NCI-H1694 (cell line): Measurements from ENCODE around the gene PPP4R3B.
"Not testable (repeated sequence)": the region's sequence is repeated elsewhere in the genome, so short reads cannot be mapped to it uniquely, and the experiment has no call there.

ENCODE experiments used
- DNase-seq: peaks from one replicate; lab custom pipeline; 2025; lab: John Stamatoyannopoulos, UW

Gene PPP4R3B

DNA sequence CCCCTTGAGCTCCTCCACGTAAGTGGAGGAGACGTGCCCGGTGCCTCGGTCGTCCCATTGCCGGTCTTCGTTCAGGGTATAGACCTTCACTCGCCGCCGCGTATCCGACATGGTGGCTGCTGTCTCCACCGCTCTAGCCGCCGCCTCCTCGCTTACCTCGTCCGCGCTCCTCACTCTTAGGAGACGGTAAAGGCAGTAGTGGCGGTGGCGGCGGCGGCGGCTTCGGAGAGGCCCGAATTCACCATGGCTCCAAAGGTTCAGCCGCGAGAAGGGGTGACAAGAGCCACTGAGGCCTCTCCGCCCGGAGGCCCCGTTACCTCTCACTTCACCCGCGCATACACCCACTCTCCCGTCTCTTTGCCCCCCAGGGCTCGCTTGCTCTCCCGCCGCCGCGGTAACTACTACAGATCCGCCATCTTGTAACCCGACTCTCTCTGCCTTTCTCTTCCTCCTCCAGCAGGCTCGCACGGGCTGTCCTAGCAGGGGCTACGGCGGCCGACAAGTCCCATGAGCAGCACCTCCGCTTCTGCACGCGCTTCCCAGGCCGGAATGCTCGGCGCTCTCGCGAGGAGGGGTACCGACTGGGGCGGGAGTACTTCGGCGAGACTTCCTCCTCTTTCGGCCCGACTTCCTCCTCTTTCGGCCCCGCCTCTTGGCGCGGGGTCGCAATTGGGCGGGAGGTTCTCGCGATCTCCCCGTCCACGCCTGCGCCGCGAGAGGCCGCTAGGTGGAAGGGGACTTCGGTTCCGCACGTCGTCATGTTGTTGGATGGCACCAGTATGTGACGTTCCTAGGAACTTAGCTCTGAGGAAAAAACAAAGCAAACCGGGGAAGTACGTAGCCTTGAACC is at the start of gene PPP4R3B:
Gene PPP4R3B (minus strand): TSS at position 448 of the 850 bp plus-strand sequence. CDS start 337 bp downstream, at position 111.
- DNase-seq: peak; percentile 99

DNA sequence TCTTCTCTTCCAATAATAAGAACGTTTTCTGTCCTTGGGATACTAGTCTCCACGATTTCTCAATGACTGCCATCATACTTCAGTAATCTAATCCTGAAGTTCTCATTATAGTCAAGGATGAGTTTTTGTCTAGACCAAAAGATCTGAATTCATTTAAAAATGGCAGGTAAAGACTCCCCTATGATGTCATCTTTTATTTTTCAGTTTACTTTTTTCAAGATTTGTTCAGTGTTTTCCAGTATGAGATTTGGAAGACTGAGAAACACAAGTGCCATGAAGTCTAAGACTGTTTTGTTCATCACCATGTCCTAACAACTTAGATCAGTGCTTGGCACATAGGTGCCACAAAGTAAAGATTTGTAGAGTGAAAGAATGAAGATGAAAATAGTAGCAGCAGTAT is 35.8 kb upstream of the PPP4R3B start:
- no peak for DNase-seq

DNA sequence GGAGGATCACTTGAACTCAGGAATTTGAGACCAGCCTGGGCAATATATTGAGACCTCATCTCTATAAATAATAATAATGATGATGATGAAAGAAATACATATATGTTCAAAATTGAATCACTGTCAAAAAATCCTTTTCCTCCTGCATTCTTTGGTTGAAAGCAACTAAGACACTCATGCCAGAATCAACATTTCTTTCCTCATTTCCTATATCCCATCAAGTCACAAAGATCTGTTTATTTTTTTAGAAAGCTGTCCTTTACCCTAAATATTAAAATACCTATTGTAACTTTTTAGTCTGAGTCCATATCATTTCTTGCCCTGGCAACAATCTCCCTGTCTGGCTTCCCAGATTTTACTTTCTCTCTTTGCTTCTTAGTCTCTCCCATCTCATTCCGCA is 31.8 kb upstream of the PPP4R3B start:
- DNase-seq: no peak

DNA sequence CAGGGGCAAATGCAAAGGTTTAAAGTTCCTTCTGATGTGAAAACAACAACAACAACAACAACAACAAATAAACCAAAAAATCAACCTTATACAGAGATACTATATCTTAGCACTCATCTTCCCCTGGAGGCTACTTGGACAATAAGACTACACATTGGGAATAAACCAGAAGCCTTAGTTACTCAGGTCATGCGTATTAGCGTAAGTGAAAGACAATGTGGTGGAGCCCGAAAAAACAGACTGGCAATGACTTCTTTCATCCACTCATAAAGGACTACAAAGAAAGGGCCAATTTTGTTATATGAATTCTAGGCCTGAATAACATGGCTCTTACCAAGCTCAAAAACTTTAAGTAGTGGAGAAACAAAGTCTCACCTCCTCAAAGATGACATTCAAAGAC is 19.4 kb upstream of the PPP4R3B start:
- DNase-seq: no peak

DNA sequence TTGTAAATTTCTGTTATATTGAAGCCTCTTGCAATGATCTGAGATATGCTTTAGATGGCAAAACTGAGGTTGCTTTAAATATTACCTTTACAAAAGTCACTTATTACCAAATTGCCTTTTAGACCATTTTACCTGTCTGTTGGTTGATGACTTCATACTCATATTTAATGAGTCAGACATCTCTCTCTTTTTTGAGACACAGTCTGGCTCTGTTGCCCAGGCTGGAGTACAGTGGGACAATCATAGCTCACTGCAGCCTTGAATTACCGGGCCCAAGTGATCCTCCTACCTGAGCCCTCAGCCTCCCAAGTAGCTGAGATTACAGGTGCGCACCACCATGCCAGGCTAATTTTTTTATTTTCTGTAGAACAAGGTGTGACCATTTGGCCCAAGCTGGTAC is 11.5 kb upstream of the PPP4R3B start:
- no peak for DNase-seq

DNA sequence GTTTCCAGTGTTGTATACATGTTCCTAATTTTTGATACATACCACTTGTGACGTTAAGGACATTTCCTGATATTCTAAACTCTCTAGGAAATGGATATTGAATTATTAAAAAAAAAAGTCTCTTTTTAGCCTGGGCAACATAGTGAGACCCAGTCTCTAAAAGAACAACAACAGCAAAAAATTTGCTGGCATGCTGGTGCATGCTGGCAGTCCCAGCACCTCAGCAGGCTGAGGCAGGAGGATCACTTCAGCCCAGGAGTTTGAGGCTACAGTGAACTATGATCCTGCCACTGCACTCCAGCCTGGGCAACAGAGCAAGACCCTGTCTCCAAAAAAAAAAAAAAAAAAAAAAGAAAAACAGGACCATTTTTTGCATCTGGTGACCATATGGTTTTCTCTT is 10.5 kb upstream of the PPP4R3B start:
- DNase-seq: no peak

DNA sequence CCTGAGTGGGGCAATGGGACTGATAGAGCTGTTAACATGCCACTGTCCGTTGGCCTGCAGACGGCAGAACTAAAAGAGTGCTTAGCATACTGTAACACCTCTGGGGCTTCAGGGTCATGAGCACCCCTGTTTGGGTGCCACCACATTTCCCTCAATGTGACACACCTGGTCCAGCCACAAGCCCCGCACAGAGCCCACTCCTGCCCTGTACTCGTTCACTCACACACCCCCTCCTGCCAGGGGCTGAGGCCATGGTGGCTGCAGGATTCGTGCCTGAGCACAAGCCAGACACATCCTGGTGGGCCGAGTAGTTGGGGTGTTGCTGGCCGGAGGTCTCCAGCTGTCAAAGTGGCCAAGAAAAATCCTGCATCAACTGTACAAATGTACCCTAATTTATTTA is 4.4 kb upstream of the PPP4R3B start:
- no peak for DNase-seq

DNA sequence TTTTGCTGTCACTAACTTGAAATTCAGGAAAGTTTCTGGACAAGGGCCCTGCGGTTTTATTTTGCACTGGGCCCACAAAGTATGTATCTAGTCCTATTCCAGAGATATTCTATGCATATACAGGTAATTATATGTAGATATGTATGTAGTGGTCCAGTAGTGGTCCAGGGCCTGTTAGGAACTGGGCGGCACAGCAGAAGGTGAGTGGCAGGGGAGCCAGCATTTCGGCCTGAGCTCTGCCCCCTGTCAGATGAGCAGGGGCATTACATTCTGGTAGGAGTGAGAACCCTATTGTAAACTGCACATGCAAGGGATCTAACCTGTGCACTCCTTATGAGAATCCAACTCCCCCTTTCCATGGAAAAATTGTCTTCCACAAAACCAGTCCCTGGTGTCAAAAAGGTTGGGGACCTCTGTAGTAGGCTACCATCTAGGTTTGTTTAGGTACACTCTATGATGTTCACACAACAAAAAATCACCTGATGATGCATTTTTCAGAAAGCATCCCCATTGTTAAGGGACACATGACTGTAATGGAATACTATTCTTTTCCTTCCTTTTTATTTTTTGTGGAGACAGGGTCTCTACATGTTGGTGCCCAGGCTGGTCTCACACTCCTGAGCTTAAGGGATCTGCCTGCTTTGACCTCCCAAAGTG is 2.8 kb upstream of the PPP4R3B start:
- peak; percentile 7 for DNase-seq

DNA sequence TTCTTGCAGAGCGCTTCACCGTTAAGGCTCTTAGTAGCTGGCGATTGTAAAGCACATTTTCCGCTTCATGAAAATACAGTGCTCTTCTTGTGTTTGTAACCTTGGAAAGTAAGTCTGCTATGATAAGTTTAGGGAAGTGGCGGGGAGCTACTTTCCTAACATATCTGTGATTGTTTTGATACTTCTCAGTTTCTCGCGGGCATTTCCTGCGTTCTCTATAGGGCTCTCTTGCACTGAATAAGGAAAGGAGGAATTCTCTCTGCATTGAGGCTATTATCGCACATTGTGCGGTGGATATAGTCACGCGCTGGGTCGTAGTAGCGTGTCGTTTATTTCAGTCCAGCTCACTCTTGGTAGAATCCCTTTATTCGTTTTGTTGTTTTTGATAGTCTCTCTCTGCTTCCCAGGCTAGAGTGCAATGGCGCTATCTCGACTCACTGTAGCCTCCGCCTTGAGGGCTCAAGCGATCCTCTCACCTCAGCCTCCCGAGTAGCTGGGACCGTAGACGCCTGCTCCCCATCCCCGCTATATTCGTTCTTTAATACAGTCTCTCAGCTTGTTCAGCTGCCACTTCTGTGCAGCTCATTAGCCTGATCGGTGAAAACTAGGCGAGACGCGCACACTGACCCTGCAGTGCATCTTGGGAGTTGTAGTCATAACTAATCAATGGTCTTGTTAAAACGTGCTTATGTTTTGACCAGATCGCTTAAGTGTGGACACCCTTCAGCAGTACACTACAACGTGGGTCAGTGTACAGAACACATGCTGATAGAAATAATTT is 1.0 kb upstream of the PPP4R3B start:
- DNase-seq: peak; percentile 60

DNA sequence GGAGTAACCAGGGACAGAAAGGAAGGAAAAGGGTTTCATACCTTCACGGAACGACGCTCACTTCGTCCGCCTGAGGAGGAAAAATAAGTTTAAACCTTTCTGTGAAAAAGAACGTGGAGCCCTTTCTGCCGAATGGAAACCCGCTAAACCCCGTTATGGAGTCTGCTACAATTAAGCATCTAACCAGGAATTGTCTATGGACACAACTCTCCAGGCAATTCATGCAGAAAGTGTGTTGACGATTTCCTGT is 528 bp upstream of the PPP4R3B start:
- DNase-seq: peak; percentile 47

DNA sequence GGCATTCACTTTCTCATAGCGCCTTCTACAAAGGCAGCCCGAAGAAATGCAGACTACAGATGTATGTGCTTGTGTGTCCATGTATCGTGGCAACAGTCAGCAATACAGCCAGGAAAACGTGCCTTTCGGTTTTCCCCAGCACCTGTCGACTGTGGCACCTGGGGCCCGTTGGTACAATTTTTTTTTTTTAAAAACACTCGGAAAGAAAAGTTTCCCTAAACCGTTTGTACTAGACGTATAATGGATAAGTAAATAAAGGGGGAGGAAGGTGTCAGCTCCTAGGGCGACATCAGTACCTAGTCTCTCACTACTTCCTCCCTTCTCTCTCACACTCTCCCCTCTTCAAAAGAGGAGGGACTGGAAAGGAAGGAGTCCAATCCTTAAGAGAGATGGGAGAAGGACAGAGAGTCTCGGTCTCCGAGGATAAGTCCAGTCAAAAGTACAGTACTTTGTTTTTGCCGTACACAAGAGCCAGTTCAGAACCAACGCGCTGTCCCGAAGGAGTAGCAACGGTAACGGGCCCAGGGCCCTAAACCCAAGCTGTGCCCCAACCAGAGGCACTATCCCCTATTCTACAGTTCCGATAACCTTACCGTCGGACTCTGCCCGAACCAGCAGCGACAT is 759 bp downstream of the PPP4R3B start:
- DNase-seq: peak; percentile 54

DNA sequence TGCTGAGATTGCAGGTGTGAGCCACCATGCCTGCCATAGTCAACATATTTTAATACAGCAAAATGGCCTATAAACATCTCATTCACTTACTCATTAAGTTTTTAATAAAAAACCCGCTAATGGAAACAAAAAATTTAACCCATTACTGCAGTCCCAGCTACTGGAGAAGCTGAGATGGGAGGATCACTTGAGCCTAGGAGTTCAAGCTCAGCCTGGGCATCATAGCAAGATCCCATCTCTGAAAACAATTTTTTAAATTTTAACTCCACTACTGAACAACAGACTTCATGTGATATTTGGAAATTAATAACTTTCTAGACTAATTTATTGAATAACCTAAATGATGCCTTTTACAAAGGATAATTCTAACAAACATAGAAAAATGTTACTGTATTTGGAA is 5.4 kb downstream of the PPP4R3B start:
- DNase-seq: no peak

DNA sequence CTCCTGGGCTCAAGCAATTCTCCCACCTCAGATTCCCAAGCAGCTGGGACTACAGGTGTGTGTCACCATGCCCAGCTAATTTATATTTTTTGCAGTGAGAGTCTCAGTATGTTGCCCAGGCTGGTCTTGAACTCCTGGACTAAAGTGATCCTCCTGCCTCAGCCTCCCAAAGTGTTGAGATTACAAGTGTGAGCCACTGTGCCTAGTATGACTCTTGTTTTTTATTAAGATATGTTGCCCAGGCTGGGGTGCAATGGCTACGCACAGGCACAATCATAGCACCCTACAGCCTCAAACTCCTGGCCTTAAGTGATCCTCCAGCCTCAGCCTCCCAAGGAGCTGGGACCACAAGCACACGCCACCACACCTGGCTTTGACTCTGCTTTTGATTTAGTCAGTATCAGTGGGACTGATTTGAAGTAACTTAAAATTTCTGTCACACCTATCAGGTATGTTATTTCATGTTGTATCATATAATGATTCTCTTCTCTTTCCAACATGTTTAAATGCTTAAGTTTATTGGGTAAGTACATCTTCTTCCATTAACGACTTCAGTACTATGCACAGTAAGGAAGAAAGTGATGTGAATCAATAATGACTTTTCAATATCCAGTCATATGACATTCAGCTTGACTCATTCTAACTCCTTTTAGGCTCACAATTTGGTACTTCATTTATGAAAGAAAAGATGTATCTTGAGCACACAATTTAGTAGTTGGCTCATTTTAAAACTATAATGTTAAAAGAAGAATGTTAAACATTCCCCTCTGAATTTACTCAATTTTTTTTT is 6.3 kb downstream of the PPP4R3B start:
- DNase-seq: no peak

DNA sequence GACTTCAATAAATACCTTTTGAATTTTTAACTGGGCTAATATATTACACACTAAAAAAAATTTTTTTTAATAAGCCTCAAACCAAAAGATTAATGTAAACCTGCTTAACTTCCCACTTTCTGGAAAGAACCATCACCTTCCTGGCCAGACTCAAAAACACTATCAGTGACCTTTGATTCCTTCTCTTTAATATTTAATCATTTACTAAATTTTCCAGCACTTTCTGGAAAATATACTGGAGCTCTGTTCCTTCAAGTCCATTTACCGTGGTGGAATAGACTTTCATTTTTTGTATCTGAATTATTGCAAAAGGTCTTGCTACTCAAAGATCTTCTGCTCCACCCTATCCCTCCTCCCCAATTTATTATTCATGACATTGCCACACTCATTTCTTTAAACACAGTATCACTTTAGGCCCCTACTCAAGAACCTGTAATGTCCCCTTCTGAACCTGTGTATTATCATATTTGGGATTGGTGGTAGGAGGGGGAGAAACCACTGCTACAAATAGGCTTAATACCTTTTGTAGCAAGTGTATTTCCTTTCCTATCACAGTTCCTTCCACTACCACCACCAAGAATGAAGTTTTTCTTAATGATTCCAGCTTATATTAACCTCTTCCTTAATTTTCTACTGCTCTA is 7.4 kb downstream of the PPP4R3B start:
- DNase-seq: no peak

DNA sequence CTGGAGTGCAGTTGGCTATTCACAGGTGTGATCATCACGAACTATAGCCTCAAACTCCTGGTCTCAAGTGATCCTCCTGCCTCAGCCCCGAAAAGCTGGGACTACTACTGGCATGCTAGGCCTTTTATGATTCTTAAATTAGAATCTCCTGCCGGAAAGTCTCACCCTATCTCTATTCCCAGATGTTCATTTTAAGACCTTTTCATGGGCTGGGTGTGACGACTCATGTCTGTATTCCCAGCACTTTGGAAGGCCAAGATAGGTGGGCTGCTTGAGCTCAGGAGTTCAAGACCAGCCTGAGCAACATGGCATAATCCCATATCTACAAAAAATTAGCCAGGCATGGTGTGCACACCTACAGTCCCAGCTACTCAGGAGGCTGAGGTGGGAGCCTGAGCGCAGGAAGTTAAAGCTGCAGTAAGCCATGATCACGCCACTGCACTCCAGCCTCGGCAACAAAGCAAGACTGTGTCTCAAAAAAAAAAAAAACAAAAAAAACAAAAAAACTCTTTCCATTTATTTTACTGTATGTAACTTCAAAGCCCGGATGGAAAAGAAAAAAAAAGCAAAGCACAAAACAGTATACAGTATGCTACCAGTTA is 8.1 kb downstream of the PPP4R3B start:
- DNase-seq: no peak

DNA sequence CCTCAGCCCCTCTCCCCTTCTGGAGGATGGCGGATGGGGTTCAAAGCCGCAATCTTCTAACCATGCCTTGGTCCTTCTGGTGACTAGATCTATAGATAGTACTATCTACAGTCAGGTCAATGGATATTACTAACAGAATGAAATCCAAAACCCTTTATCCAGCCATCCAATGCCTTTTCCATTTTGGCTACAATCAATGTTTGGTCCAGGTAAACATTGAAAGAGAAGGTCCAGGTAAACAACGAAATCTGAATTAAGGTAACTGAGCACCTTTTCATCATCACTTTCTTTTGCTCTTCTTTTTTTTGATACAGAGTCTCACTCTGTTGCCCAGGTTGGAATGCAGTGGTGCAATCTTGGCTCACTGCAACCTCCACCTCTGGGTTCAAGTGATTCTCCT is 9.7 kb downstream of the PPP4R3B start:
- DNase-seq: no peak

DNA sequence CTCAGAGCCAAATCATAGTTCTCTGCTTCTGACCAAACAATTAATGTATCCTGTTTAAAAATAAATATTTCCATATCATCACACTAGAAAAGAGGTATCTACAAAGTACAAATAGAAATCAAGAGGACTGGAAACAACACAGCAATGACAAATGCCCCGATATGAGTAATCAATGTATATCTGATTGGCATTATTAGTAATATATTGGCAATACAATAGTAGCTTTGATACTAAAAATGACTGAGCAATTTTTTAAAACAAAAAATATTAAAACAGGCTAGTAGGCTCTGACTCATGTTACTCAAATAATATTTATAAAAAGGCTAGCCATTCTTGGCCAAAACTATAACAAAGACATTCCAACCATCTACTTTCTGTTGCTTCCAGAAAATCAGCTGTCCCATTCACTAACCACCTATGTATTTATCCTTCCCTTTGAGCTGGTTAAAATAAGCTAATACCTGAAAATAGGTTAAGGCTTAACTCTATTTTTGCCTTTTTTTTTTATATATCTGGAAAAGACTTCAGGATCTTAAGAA is 13.3 kb downstream of the PPP4R3B start:
- no peak for DNase-seq

DNA sequence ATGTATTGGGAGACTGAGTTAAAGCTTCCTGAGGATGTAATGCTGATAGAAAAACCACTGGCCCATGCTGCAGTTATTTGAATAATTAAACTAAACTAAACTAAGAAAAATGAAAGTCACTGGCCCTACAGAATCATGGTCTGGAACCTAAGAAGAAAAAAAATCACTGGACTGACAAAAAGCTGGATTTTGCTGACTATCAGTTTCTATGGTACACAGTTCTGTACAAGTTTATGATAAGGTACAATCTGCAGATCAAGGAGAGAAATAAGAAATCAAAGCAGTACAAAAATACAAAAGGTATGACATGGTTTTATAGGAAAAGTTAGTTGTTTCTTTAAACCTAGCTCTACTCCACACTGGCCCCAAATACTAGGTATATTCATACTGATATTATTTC is 15.6 kb downstream of the PPP4R3B start:
- DNase-seq: no peak

DNA sequence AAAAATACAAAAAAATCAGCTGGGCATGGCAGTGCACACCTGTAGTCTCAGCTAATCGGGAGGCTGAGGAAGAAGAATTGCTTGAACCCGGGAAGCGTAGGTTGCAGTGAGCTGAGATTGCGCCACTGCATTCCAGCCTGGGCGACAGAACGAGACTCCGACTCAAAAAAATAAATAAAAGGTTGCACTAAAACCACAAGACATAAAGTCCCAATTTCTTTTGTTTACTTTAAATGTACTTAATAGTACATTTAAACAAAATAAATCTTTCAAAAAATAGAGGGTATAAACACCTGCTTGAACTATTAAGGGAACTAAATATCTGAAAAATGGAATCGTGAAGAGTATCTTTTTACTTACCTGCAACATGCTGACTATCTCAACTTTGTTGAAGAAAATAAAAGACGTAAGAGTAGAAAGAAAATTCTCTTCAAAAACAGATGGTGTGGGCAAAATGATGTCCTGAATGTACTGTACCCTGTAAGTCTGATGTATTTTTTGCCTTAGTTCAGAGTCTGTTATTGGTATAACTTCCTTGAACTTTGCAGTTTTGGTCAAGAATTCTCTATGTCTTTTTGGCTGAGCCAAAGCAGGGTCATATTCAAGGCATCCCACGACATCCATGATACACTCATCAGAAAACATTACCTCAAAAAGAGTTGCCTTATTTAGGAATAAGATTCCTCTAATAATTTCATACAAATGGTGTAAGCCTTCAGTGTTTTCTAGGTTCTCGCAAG is 19.2 kb downstream of the PPP4R3B start:
- DNase-seq: no peak

DNA sequence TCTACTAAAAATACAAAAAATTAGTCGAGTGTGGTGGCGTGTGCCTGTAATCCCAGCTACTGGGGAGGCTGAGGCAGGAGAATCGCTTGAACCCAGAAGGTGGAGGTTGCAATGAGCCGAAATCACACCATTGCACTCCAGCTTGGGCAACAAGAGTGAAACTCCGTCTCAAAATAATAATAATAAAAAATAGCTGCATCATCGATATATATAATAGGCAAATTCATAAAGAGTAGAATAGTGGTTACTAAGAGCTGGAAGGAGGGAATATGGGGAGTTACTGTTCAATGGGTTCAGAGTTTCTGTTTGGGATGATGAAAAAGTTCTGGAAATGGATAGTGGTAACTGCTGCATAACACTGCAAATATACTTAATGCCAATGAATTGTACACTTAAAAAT is 20.6 kb downstream of the PPP4R3B start:
- not testable (repeated sequence) for DNase-seq
